ENCODE data around the gene IRF7.
"Not testable (repeated sequence)": the region's sequence is repeated elsewhere in the genome, so short reads cannot be mapped to it uniquely, and the experiment has no call there.

IRF7 gene

DNA sequence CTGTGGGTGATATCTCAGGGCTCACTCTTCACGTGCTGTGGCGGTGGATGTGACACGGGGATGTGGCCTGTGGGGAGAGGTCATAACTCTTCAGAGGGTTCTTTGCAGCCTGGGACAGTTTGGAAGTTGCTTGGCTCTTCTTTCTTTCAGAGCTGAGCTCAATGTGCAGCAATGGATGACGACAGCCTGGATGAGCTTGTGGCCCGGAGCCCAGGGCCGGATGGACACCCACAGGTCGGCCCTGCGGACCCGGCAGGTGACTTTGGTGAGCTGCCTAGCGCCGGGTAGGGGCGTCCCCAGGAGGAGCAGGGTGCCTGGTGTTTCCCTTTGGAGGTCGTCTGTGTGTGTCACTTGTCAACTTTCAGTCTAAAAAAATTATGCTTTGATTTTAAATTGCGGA, 34.4 kb downstream of the IRF7 start:
- DNase-seq (ENCODE audit: low spot score) = no peak

DNA sequence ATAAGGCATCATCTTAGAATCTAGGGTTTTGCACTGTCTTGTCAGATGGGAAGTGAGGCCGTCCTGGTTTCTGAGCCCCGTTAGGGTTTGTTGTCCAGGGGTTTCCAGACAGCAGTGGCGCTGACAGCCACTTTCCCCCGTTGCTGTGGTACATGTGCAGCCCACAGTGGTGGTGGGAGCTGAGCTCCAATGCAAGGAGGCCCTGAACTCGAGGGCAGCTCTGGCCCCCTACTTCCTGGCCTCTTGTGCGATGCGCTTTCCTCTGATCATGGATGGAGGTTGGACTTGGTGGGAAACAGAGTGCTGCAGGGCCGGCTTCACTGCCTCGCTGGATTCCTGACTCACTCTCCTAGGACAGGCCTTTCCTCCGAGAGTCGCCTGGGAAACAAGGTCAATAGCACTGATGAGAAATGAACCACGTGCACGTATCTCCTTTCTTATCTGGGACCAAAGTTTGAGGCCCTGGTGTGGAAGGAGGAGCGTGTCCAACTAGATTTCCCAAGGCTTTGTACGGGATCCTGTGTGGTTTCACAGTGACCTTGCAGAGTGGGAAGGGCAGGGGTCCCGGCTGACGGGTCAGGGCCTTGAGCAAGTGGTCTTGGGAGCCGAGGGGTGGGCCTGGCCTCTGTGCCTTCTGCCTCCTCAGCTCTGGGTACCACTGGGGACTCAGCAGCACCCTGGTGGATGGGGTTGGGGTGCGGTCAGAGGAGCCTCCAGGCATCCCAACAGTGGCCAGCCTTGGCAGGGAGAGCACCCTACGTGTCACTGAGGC, 35.7 kb downstream of the IRF7 start:
- DNase-seq (ENCODE audit: low spot score) = no peak

DNA sequence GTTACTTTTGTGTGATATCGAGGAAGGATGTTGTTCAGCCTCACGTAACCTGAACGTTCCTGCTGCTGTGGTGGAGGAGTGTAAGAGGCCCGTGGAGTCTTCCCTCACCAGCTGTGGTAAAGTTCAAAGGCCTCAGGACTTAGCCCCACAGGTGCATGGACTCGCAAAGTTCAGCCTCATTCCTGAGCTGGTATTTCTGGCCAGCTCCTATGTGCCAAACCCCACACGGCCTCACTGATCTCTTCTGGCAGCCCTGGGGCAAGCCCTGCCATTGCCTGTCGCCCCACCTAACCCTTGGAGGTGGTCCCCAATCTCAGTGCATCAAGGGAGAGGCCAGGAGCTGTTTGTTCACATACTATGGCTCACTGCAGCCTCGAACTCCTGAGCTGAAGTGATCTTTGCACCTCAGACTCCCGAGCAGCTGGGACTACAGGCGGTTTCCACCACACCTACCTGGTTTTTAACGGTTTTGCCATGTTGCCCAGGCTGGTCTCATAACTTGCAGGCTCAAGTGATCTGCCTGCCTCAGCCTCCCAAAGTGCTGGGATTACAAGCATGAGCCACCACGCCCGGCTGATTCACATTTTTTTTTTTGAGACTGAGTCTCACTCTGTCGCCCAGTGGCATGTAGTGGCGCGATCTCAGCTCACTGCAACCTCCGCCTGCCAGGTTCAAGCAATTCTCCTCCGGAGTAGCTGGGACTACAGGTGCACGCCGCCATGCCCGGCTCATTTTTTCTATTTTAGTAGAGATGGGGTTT, 37.3 kb downstream of the IRF7 start:
- no peak for DNase-seq (ENCODE audit: low spot score)

DNA sequence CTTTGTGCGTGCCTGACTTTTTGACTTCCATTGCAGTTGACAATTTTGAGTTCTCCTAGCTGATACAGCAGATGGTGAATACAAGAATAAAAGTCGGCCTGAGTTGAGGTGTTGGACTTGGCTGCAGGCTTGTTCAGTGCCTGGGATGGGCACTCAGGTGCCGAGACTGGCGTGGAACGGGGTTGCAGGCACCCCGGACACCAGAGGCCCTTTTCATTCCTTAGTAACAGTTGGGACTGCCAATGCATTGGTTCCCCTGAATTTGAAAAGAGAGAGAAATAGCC, 38.2 kb downstream of the IRF7 start:
- DNase-seq (ENCODE audit: low spot score) = no peak

GRCh38 chr11:576811-577610, 38.7 kb downstream of the IRF7 start:
- DNase-seq (ENCODE audit: low spot score) = no peak

- peak; percentile 99 for DNase-seq (ENCODE audit: low spot score)
Observed at GRCh38 chr11:575996-576768, 39.6 kb downstream of the IRF7 start, which contains the start of gene PHRF1. TSS of gene PHRF1 (plus strand) at chr11:576470. CDS start at chr11:581513, 5,043 bp downstream.

DNA sequence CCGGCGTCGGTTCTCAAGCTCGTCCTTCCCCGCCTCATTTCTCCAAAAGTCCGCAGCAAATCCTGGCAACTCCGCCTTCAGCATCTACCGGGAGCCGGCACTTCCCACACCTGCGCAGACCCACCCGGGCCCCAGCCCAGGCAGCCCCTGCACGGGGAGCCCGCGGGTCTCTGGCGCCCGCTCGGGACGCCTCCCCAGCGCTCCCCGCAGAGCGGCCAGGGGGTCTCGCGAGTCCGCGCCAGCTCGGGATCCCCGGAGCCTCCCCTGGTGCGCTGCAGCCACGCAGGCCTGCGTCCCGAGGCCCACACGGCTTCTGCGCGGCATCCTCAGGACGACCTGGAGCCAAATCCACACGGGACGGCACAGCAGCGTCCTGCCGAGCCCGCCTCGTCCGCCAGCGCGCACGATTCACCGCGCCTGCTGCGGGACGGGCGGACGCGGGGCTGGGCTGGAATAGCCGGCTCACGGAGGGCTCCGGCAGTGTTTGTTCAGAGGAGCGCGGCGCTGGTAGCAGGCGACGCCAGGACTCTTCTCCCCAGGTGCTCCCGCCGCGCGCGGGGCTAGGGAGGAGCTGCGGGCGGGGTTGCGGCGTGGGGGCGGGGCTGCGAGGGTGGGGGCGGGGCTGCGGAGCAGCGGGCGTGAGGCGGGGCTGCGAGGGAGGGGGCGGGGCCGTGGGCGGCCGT, 40.3 kb downstream of the IRF7 start:
- no peak for DNase-seq (ENCODE audit: low spot score)

GRCh38 chr11:574632-575312, 41.0 kb downstream of the IRF7 start:
- DNase-seq (ENCODE audit: low spot score) = no peak

- DNase-seq (ENCODE audit: low spot score) = not testable (repeated sequence)
Observed at GRCh38 chr11:574031-574570, 41.6 kb downstream of the IRF7 start.

GRCh38 chr11:573146-573759, 42.5 kb downstream of the IRF7 start:
- DNase-seq (ENCODE audit: low spot score) = no peak

- DNase-seq (ENCODE audit: low spot score) = no peak
Observed at GRCh38 chr11:571802-572185, 44.0 kb downstream of the IRF7 start.

DNA sequence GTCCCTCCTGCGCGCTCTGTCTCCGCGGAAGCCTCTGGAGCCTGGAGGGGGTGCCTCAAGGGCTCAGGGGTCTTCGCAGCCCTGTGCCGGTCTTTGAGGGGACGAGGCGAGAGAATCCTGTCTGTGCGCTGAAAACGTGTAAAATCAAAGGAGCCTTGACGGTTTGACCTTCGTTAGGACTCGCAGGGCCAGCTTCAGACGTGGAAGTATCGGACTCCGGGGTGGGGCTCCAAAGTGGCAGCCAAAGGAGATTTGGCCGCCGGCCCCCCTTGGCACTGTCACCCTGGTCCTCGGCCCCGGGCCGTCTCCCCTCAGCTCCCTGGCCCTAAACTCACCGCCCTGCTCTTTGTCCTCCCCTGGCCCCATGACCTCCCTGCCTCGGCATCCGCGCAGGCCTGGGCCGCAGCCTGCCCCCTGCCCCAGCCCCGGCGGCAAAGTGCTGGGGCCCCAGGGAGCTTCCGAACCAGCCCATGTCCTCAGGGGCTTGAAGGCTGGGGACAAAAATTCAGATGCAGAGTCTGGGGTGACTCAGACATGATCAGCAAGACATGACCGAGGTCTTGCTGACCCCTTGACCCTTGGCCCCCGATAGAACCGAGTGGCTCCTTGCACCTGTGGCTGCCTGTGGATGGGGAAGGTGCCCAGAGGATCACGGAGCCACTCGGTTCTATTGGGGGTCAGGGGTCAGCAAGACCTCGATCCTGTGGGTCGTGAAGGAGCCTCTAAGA, 46.4 kb downstream of the IRF7 start:
- no peak for DNase-seq (ENCODE audit: low spot score)

- DNase-seq (ENCODE audit: low spot score) = peak; percentile 96
Observed at GRCh38 chr11:568306-569157, 47.2 kb downstream of the IRF7 start.

- no peak for DNase-seq (ENCODE audit: low spot score)
Observed at GRCh38 chr11:567629-568292, 48.0 kb downstream of the IRF7 start.

DNA sequence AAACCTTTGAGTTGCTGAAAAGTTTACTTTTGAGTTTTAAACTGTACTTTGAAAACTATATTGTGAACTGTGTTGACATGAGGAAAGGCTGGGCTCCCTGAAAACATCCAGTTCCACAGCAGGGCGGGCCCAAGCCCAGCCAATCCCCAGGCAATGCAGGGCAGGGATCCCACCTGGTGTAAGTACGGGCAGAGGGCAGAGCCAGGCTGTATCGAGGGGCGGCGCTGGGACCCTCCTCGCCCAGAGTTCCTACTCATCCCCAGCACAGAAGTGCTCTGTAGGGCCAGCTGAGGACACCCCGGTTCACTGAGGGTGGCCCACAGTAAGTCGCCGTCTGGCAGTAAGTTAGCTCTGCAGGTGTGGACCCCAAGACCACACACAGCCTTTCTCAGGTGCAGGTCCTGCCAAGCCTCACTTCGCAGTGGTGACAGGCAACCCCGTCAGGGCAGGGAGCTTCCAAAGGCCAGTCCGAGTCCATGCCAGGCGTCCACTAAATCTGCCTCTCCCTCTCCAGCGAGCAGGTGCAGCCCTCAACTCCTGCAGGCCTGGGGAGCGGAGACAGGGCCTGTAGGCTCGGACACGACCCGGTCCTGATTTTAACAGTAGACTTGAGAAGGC, 48.6 kb downstream of the IRF7 start:
- no peak for DNase-seq (ENCODE audit: low spot score)

DNA sequence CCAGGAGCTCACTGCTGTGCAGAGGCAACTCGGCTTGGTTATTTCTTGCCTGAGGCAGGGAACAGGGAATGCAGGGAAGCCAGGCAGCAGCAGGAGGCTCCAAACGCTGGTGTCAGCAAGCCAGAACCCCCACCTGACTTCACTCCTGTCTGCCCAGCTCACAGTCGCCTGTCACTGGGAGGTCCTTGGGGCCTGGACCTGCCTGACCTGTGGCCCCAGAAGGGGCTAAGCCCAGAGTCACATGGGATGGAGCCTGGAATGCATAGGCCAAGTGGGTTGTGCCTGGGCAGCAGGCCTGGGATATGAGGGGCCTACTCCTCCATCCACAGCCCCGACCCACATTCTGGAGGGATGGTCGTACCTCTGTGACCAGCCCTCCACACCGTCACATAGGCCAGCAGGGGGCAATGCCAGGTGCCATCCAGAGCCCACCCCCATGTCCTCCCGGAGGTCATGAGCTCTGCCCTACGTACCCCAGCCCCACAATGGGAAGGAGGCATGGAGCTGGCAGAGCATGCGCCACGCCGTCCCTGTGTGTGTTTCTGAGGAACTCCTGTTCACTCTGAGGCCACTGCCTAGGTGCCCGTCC, 49.7 kb downstream of the IRF7 start:
- no peak for DNase-seq (ENCODE audit: low spot score)

All from left forelimb (tissue), 1 donor.